SK-MEL-5 (cell line): ENCODE results near the gene CCDC85C. TPM values are rescaled to one million over a fixed set of nuclear protein-coding genes. Genes with fewer than 3 reads are reported as not detected.

Experiments used
- DNase-seq: peaks from one replicate; pipeline ENCODE4 v3.0.0-alpha.2; 2016; ENCODE audit warnings: low read depth, low spot score
- in situ Hi-C: cut with HindIII; loops from 2 replicates; pipeline ENCODE4 v1.10.0; 2016; ENCODE audit warnings: low sequenced_read_pairs, high pct_unique_total_duplicates, low pct_unique_long_range_greater_than_20kb
- total RNA-seq: library from RNA; depleted of rRNA; stranded (reverse); fragments of >200 nt; shearing (Covaris generic); gene quantifications from 2 replicates; pipeline ENCODE4 v1.2.3, GENCODE V29; 2014

Gene CCDC85C
- total RNA-seq, 1 experiment from 2014 or later, result 10.8 TPM

- in situ Hi-C loops, result no loop called here
- DNase-seq, result no peak
These were observed 8.8 kb upstream of the CCDC85C start for GRCh38 chr14:99612738-99613330.

GRCh38 chr14:99612071-99612737 is 8.2 kb upstream of the CCDC85C start:
- no peak for DNase-seq
- in situ Hi-C loops, result no loop called here

- DNase-seq, result no peak
- in situ Hi-C loops, result no loop called here
These were observed 7.6 kb upstream of the CCDC85C start for GRCh38 chr14:99611646-99612045.

GRCh38 chr14:99609245-99610170 is 5.5 kb upstream of the CCDC85C start:
- no peak for DNase-seq
- in situ Hi-C loops, result no loop called here

- in situ Hi-C loops, result no loop called here
- DNase-seq, result no peak
These were observed 4.6 kb upstream of the CCDC85C start for GRCh38 chr14:99608591-99608990.

GRCh38 chr14:99606359-99606758 is 2.4 kb upstream of the CCDC85C start:
- in situ Hi-C loops, result no loop called here
- DNase-seq, result no peak

- peak; percentile 59 for DNase-seq
- in situ Hi-C loops, result no loop called here
These were observed 1.4 kb upstream of the CCDC85C start for GRCh38 chr14:99605299-99605961.

- peak; percentile 29 for DNase-seq
- in situ Hi-C loops, result no loop called here
These were observed 825 bp upstream of the CCDC85C start for GRCh38 chr14:99604766-99605298.

- DNase-seq, result peak; percentile 93
- in situ Hi-C loops, result no loop called here
These were observed 315 bp upstream of the CCDC85C start for GRCh38 chr14:99604278-99604765.

- in situ Hi-C loops, result no loop called here
- DNase-seq, result no peak
These were observed 1.1 kb downstream of the CCDC85C start for GRCh38 chr14:99602788-99603415.

- DNase-seq, result no peak
- in situ Hi-C loops, result no loop called here
These were observed 1.8 kb downstream of the CCDC85C start for GRCh38 chr14:99602054-99602787.

GRCh38 chr14:99601361-99601831 is 2.6 kb downstream of the CCDC85C start:
- in situ Hi-C loops, result no loop called here

GRCh38 chr14:99600232-99600888 is 3.6 kb downstream of the CCDC85C start:
- DNase-seq, result no peak
- in situ Hi-C loops, result no loop called here

More at GRCh38 chr14:99601361-99601831, 2.6 kb downstream of the CCDC85C start:
- DNase-seq, result no peak

- no peak for DNase-seq
- in situ Hi-C loops, result no loop called here
These were observed 4.6 kb downstream of the CCDC85C start for GRCh38 chr14:99599393-99599792.

GRCh38 chr14:99598774-99599173 is 5.2 kb downstream of the CCDC85C start:
- no peak for DNase-seq
- in situ Hi-C loops, result no loop called here
